Neural progenitor cell (in vitro differentiated cells): ENCODE results near the gene SLC5A10. TPM values are rescaled to one million over a fixed set of nuclear protein-coding genes. Genes with fewer than 3 reads are reported as not detected.

ENCODE experiments used
- DNase-seq: peaks from one replicate; pipeline ENCODE4 v3.0.0-alpha.2; 2016; ENCODE audit warnings: low spot score
- H2AFZ ChIP-seq: fragments of 200-600 bp; sonication (generic); replicated peaks from 2 replicates; pipeline ENCODE4 v1.6.1; 2016; ENCODE audit warnings: antibody characterized with exemption
- H3F3A ChIP-seq: fragments of 200-600 bp; sonication (generic); 2 replicates; pipeline ENCODE4 v1.6.1; 2016; ENCODE audit warnings: antibody characterized with exemption, low read depth
- H3K27ac ChIP-seq: fragments of 200-600 bp; sonication (generic); 2 replicates; pipeline ENCODE4 v1.5.1; 2016; ENCODE audit warnings: mild to moderate bottlenecking
- H3K27me3 ChIP-seq: fragments of 200-600 bp; sonication (generic); 2 replicates; pipeline ENCODE4 v1.6.1; 2016; ENCODE audit warnings: mild to moderate bottlenecking, moderate library complexity
- H3K36me3 ChIP-seq: fragments of 200-600 bp; sonication (generic); 2 replicates; pipeline ENCODE4 v1.5.1; 2016
- H3K4me1 ChIP-seq: fragments of 200-600 bp; sonication (generic); 2 replicates; pipeline ENCODE4 v1.6.1; 2016; ENCODE audit warnings: mixed run types
- H3K4me2 ChIP-seq: fragments of 200-600 bp; sonication (generic); 2 replicates; pipeline ENCODE4 v1.6.1; 2016
- H3K4me3 ChIP-seq: fragments of 200-600 bp; sonication (generic); 2 replicates; pipeline ENCODE4 v1.5.1; 2016
- H3K79me2 ChIP-seq: fragments of 200-600 bp; sonication (generic); 2 replicates; pipeline ENCODE4 v1.6.1; 2016; ENCODE audit warnings: low read depth
- H3K9ac ChIP-seq: fragments of 200-600 bp; sonication (generic); 2 replicates; pipeline ENCODE4 v1.6.1; 2016
- H3K9me3 ChIP-seq: fragments of 200-600 bp; sonication (generic); 2 replicates; pipeline ENCODE4 v1.5.1; 2016; ENCODE audit warnings: low read depth
- H4K20me1 ChIP-seq: fragments of 200-600 bp; sonication (generic); 2 replicates; pipeline ENCODE4 v1.6.1; 2016; ENCODE audit warnings: low read depth
- H3K27ac Mint-ChIP-seq: 3 replicates; pipeline ENCODE4 v1.8.0; 2021; ENCODE audit warnings: mixed read lengths
- H3K27me3 Mint-ChIP-seq: 2 replicates; pipeline ENCODE4 v1.8.0; 2022; ENCODE audit warnings: low read depth, mild to moderate bottlenecking, inconsistent platforms, moderate library complexity, mixed read lengths; ENCODE audit not compliant: insufficient read depth
- H3K36me3 Mint-ChIP-seq: 3 replicates; pipeline ENCODE4 v1.8.0; 2021; ENCODE audit warnings: mixed read lengths
- H3K4me1 Mint-ChIP-seq: 3 replicates; pipeline ENCODE4 v1.8.0; 2021; ENCODE audit warnings: mixed read lengths
- H3K4me3 Mint-ChIP-seq: 3 replicates; pipeline ENCODE4 v1.8.0; 2021; ENCODE audit warnings: mild to moderate bottlenecking, moderate library complexity, mixed read lengths
- H3K9me3 Mint-ChIP-seq: 3 replicates; pipeline ENCODE4 v1.8.0; 2020; ENCODE audit warnings: mixed read lengths
- EZH2 ChIP-seq: fragments of 200-600 bp; sonication (generic); IDR thresholded peaks from 2 replicates; pipeline ENCODE4 v1.6.1; 2017; ENCODE audit warnings: antibody characterized with exemption, mild to moderate bottlenecking, moderate library complexity
- EZH2phosphoT487 ChIP-seq: fragments of 200-600 bp; sonication (generic); IDR thresholded peaks from 2 replicates; pipeline ENCODE4 v1.6.1; 2017; ENCODE audit warnings: antibody characterized with exemption
- total RNA-seq: library from RNA; depleted of rRNA; stranded (reverse); fragments of >200 nt; gene quantifications from 2 replicates; pipeline ENCODE4 v1.2.3, GENCODE V29; 2015; ENCODE audit warnings: low replicate concordance
- TF ChIP-seq, protein P1 (sequence below): fragments of 200-600 bp; sonication (generic); IDR thresholded peaks from 2 replicates; pipeline ENCODE4 v1.5.1; 2017; ENCODE audit warnings: antibody characterized with exemption, mild to moderate bottlenecking

SLC5A10 gene
- total RNA-seq, 1 donor from 2014 or later: not detected

DNA sequence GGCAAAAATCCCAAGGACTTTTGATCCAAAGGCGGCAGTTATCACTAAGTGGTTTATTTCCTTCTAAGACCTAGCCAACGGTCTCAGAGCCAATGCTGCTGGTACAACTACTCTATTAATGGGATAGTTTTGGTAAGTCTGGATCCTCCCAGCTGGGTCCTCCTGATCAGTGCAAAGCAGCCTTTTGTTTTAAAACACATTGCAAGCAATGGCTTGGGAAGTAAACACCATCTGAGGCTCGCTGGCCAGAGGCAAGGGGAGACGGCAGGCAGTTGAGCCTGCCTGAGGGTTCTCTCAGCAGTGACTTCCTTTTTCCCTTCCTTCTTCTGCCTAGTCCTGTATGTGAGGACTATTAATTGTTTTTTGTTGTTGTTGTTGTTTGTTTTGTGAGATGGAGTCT lies 1.6 kb upstream of the SLC5A10 start:
- no peaks in the 10 kb centered on the region for H3K36me3 Mint-ChIP-seq
- H3K27ac ChIP-seq: no peak overlapping the region
- H3K27ac Mint-ChIP-seq: no peak overlapping the region
- no peak overlapping the region for H3K4me2 ChIP-seq
- H3K27me3 Mint-ChIP-seq: peaks cover 6% of the 10 kb centered on the region
- H3K4me3 ChIP-seq: no peak overlapping the region
- peak overlapping the region; percentile 72 for H2AFZ ChIP-seq
- TF ChIP-seq, protein P1, sequence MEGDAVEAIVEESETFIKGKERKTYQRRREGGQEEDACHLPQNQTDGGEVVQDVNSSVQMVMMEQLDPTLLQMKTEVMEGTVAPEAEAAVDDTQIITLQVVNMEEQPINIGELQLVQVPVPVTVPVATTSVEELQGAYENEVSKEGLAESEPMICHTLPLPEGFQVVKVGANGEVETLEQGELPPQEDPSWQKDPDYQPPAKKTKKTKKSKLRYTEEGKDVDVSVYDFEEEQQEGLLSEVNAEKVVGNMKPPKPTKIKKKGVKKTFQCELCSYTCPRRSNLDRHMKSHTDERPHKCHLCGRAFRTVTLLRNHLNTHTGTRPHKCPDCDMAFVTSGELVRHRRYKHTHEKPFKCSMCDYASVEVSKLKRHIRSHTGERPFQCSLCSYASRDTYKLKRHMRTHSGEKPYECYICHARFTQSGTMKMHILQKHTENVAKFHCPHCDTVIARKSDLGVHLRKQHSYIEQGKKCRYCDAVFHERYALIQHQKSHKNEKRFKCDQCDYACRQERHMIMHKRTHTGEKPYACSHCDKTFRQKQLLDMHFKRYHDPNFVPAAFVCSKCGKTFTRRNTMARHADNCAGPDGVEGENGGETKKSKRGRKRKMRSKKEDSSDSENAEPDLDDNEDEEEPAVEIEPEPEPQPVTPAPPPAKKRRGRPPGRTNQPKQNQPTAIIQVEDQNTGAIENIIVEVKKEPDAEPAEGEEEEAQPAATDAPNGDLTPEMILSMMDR: no peak
- no peak overlapping the region for H3K9ac ChIP-seq
- no peak overlapping the region for H3K4me3 Mint-ChIP-seq
- peaks cover 3% of the 10 kb centered on the region for H3K4me1 Mint-ChIP-seq
- no peak for DNase-seq
- no peaks in the 10 kb centered on the region for H3K36me3 ChIP-seq
- no peaks in the 10 kb centered on the region for H4K20me1 ChIP-seq
- H3F3A ChIP-seq: no peaks in the 10 kb centered on the region
- no peaks in the 10 kb centered on the region for H3K27me3 ChIP-seq
- H3K4me1 ChIP-seq: peaks cover 11% of the 10 kb centered on the region
- H3K79me2 ChIP-seq: no peaks in the 10 kb centered on the region
- no peaks in the 10 kb centered on the region for H3K9me3 ChIP-seq
- no peaks in the 10 kb centered on the region for H3K9me3 Mint-ChIP-seq

DNA sequence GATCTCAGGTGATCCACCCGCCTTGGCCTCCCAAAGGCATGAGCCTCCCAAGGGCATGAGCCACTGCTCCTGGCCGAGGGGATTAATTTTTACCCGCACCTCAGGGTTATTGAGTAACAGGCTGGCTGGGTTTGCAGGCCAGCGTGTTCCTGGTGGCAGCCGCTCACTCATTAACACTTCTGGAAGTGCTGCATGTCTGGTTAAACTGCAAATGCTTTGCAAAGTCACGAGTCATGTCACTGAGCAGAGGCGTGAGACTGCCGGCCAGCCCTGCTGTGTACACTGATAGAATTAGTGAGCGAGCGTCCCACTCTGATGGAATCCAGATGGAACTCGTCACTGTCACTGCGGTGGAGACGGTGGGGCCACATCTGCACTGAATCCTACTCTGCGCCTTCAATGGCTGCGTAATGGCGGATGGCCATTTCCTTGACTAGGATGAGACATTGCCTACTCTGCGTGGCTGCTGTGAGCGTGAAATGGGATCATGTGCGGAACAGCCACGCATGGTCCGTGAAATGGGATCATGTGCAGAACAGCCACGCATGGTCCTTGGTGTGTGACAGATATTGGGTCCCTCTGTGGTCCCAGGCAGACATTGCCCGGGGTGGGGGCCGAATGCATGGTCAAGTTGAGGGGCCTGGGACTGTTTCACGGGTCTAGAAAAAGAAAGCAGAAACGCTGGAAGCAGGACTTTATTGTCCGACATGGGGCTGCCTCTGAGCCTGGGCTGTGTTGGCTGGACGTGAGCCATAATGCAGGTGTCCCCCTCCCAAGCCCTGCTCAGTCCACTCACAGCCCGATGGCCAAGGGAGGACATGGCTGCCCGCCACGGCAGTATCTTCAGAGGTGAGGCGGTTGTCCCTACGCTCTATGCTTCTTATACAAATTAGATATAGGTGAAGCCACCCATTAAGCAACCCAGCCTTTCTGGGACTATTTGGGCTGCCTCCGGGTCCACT lies 740 bp upstream of the SLC5A10 start:
- no peak overlapping the region for H3K27ac Mint-ChIP-seq

DNA sequence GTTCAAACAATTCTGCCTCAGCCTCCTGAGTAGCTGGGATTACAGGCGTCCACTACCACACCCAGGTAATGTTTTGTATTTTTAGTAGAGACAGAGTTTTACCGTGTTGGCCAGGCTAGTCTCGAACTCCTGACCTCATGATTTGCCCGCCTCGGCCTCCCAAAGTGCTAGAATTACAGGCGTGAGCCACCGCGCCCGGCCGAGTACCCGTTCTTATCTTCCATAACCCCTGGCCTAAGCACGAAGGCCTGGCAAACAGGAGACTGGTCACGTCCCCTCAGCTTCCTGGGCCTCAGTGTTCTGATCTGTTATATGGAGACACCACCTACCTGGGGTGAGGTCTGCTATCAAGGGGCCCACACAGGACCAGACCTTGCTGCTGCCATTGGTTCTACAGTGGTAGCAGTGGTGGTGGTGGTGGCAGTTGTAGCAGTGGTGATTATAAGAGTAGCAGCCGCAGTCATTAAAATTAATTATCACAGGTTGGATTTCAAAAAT lies 1.3 kb downstream of the SLC5A10 start:
- Mint-ChIP-seq H3K27me3 (peaks cover 4% of the 10 kb centered on the region), H3K9me3 (no peaks in the 10 kb centered on the region), H3K4me3 (peak overlapping the region; percentile 49), H3K36me3 (no peaks in the 10 kb centered on the region), H3K4me1 (no peaks in the 10 kb centered on the region), H3K27ac (no peak overlapping the region)
- H3F3A ChIP-seq: no peaks in the 10 kb centered on the region
- H3K9me3 ChIP-seq: no peaks in the 10 kb centered on the region
- no peak overlapping the region for H3K4me3 ChIP-seq
- no peak overlapping the region for H3K9ac ChIP-seq
- no peaks in the 10 kb centered on the region for H3K4me1 ChIP-seq
- no peaks in the 10 kb centered on the region for H3K27me3 ChIP-seq
- H2AFZ ChIP-seq: no peak overlapping the region
- no peaks in the 10 kb centered on the region for H3K79me2 ChIP-seq
- no peak overlapping the region for H3K27ac ChIP-seq
- TF ChIP-seq EZH2phosphoT487: no peak
- no peak for TF ChIP-seq EZH2
- TF ChIP-seq, protein P1: no peak
- no peak overlapping the region for H3K4me2 ChIP-seq
- no peaks in the 10 kb centered on the region for H3K36me3 ChIP-seq
- no peak for DNase-seq
- H4K20me1 ChIP-seq: no peaks in the 10 kb centered on the region

More for the DNA sequence above, 740 bp upstream of the SLC5A10 start:
- no peak overlapping the region for H2AFZ ChIP-seq
- no peak overlapping the region for H3K9ac ChIP-seq
- H3K4me3 ChIP-seq: no peak overlapping the region
- no peak for DNase-seq
- peaks cover 4% of the 10 kb centered on the region for H3K4me1 ChIP-seq
- peaks cover 6% of the 10 kb centered on the region for H3K27me3 Mint-ChIP-seq
- no peaks in the 10 kb centered on the region for H3K27me3 ChIP-seq
- H3K4me2 ChIP-seq: no peak overlapping the region
- no peaks in the 10 kb centered on the region for H3K79me2 ChIP-seq
- no peaks in the 10 kb centered on the region for H3K36me3 Mint-ChIP-seq
- H3K4me1 Mint-ChIP-seq: peaks cover 3% of the 10 kb centered on the region
- H3F3A ChIP-seq: no peaks in the 10 kb centered on the region
- no peak overlapping the region for H3K4me3 Mint-ChIP-seq
- TF ChIP-seq, protein P1: no peak
- TF ChIP-seq EZH2phosphoT487: no peak
- no peak for TF ChIP-seq EZH2
- H3K9me3 Mint-ChIP-seq: no peaks in the 10 kb centered on the region
- H3K36me3 ChIP-seq: no peaks in the 10 kb centered on the region
- H4K20me1 ChIP-seq: no peaks in the 10 kb centered on the region
- H3K9me3 ChIP-seq: no peaks in the 10 kb centered on the region
- H3K27ac ChIP-seq: no peak overlapping the region
